Measurements from ENCODE around the gene C16orf96.

Gene C16orf96

DNA sequence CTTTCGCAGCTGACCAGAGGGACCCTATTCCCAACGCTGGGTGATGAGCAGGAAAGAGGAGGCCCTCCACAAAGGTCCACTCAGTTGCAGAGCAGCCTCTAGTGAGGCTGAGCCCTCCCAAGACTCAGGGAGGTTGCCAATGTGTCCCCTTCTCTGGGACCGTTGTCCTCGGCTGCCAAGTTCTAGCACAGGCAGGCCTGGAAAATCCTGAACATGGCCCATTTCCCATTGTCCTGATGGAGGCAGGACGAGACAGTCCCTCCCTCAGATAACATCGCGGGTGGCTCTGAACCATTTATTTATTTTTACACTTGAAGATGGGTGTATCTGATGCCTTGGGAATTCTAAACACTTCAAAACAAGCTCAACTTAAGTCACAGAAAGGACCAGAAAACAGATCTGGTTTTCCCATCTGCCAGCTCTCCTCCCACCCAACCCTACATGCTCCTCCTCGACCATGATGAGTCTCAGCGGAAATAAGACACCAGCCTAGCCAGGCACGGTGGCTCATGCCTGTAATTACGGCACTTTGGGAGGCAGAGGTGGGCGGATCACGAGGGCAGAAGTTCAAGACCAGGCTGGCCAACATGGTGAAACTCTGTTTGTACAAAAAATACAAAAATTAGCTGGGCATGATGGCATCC lies 30.4 kb upstream of the C16orf96 start:
- DNase-seq, result no peak

DNA sequence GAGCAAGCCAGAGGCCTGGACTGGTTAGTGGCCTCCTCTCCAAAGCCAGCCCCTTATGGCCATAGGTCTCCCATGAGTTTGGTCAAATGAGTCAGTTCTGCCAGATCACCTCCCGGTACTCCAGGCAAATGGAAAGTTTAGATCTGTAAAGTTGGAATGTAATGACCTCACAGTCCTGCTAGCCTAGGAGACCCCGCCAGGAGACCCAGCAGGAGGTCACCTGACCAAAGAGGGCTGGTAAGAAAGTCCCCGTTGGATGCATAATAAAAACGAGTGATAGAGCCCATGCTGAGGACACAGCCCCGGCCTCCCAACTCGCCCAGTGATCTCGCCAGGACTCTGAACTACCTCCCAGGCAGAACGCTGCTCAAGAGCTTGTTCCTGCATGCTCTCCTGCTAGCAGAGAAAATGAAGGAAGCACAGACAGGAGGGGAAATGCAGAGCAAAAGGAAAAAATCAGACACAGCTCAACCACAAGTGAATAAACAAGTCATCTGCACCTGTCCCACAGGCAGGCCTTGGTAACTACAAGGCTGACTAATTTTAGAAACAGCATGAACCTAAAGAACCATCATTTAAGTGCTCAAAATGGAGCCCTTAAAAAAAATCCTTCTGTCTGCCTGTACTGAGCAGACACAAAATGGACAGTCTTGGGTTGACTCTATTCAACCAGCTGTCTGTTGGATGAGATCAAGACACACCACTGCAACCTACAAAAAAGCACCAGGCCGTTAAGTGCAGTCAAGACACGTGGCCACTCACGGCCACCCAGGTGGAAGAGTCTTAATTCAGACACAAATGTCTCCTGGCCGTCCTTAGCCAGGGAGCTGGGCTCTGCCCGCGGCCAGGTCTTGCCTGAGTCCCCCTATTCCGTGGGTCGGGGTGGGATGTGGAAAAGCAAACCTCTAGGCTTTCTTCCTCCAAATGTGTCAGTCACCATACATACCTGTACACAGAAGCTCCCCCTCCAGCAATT lies 26.8 kb upstream of the C16orf96 start:
- no peak for DNase-seq

DNA sequence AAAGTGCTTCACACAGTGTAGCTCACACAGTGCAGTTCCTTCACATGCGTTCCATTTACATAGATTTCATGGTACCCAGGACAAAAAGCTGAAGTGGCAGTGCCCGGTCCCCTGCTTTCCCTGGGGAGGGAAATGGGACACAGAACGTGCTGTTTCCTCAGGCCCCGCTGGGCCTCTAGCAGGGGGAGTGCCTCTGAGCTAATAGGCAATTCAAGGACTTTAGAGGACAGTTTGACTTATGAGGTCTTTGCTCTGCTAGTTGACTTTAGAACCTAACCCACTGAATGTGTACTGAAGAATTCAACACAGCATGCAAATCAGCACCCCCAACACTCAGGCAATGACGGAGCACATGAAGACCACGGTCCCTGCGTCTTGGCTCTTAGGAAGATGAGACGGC lies 24.3 kb upstream of the C16orf96 start:
- no peak for DNase-seq

DNA sequence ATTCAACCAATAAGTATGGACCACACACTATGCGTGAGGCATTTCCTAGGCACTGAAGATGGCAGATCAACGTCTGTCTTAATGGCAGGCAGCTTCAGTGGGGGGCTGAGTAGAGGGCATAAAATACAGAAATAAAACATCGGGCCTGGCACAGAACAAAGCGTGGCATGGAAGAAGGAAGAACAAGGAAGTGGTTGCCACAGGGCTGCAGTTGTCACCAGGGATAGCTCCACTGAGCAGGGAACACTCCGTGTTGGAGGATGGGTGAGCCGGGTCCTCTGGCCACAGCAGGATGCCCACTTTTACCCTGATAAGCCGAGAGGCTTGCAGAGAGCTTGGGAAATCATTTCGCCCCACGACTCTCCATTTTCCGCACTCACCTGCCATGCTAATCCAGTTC lies 23.9 kb upstream of the C16orf96 start:
- no peak for DNase-seq

DNA sequence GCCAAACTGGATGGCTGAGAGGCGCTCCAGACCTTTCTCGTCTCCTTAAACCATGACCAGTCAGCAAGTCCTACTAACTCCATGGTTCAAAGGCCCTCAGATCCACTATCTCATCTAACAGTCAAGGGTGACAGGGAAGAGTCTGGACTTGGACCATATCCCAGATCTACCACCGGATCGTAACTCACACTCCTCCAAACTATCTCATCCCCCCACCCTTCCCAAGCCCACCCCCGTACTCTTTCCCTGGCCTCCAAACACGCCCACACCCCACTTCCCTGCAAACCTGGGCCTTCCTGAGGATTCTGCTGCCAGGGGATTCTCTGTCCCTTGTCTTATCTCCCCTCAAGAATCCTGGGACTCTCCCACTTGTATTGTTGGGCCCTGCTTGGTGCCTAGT lies 22.6 kb upstream of the C16orf96 start:
- no peak for DNase-seq

DNA sequence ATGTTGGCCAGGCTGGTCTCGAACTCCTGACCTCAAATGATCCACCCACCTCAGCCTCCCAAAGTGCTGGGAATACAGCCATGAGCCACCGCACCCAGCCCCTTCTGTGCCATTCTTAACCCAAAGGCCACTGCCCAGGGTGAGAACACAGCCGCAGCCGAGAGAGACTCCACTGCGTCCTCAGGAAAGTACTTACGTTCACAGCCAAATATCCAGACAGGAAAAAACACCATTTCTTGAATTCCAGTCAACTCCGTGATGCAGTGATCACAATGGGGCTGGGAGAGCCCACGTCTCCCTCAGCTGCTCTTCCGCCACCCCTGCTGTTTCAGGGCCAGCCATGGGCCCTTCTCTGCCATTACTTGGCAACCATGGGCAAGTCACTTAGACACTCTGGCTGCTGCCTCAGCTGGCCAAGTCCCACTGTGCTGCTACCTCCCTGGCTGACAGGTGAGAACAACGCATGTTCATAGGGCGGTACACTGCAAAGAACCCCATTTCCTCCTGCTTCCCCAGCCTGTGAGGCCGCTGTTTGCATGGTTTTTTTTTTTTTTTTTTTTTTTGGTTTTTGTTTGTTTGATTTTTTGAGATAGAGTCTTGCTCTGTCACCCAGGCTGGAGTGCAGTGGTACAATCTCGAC lies 21.9 kb upstream of the C16orf96 start:
- no peak for DNase-seq

DNA sequence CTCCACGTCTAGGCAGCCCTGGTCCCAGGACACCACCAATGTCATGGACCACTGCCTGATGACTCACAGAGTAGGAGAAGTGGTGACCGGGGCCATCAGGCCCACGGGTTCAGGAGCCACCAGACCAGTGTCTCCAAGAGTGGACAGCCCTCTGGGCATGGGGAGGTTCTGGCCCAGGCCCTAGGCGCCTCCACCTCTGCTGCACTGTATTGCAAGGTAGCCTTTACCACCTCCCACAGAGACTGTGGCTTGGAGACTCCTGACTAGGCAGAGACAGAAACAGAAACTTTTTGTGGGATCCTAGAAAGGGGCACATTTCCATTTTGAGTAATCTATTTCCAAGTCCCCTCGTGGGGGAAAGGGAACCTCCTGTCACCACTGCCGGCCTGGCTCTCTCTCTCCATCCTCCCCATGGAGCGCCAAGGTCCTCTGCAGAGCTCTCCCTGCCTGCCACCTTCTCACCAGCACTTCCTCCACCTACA lies 20.5 kb upstream of the C16orf96 start:
- peak in 1 of 2 donors; percentile 3 for DNase-seq

DNA sequence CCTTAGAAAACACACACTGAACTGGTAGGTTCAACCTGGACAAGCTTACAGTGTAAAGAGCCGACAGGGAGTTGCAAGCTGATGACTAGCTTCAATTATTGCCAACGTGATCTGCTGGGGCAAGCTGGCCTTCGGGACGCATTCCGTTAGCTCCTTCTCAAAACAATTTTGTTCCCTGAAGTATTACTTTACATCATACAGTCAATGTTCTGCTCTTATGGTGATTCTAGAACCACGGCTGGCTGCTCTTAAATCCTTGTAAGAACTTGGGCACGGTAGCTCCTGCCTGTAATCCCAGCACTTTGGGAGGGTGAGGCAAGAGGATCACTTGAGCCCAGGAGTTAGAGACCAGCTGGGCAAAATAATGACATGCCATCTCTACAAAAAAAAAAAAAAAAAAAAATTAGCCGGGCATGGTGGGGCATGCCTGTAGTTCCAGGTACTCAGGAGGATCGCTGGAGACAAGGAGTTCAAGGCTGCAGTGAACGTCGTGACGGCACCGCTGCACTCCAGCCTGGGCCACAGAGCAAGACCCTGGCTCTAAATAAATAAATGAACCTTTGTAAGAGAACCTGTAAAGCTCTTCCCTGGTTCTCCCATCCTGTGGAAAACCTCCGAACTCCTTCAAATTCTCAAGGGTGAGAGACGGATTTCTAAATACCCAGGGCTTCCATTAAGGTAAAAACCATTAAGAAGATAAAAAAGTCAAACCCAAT lies 19.6 kb upstream of the C16orf96 start:
- no peak for DNase-seq

DNA sequence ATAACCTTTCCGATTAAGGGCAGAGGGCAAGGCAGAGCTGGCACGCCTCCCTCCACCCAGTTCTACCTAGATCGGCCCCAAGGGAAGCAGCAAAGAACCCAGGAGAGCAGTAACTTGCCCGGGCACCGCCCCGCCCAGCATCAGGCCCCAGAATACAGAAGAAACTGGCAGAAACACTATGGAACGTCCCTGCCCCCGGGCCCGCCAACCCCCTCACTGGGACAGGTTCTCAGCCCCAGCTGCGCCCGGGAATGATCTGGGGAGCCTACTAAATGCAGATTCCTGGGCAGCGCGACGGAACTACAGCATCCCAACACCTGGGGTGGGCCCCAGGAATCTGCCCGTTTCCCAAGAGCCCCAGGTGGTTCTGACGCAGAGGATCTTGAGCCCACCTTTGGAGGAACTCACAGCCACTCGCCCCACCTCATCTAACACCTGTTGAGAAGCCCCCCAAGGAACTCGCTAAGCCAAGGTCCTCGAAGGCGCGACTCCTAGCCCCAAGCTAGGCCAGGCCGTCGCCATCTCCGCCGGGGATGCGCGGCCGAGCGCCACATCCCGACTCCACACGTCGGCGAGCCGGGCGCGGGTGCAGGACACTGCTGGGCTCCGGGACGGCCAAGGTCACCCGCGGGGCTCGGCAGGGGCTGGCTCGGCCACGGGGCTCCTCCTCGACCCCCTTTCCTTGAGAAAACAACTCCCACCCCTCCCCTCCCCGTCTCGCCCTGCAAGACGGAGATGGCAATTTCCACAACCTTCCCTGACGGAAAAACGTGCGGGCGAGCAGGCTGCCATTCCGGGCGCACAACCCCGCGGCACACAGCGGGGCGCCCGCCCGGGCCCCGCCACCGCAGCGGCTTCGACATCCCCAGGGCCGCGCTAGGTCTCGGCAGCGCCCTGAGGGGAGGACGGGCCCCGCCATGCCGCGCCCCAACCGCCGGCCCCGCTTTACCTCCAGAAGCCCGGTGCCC lies 18.5 kb upstream of the C16orf96 start:
- no peak for DNase-seq

DNA sequence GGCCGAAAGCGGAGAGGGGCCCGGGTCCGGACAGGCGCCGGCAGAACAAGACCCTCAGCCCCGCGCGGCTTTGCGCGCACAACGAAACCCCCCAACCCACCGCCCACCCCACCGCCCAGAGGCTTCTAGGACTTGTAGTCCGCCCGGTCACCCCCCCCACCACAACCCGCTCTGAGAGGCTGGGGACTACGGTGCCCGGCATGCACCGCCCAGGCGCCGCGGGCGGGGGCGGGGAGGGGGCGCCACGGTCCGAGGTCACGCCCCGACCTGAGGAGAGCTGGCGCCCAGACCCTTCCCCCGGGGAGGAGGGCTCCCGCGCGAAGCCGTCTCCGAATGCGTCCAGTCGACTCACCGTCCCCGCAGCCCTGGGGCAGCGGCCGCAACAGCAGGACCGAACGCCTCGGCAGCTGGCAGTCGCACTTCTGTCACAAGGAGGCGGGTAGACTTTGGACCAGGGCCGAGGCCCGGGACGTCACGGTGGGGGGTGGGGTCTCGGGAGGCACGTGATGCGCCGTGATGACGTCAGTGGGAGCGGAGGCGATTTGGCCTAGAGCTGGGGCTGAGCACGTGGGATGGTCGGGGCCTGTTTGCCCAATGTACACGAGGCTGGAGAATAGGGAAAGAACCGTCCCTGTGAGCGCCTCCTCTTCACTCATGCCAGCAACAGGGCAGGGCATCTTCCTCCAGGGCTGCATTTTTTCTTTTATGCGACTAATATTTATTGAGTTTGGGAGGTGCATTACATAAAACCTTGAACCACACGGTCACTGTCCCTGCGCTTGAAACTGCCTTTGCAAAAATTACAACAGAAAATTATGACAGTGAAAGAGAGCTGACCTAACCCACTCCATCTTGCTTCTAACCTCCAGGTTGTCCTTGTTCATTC lies 17.5 kb upstream of the C16orf96 start, which contains the start of gene CDIP1:
Gene CDIP1 (minus strand): TSS at position 424 of the 886 bp plus-strand sequence. CDS start 24,643 bp downstream, outside the sequence.
- DNase-seq, result peak; percentile 99 to 100

DNA sequence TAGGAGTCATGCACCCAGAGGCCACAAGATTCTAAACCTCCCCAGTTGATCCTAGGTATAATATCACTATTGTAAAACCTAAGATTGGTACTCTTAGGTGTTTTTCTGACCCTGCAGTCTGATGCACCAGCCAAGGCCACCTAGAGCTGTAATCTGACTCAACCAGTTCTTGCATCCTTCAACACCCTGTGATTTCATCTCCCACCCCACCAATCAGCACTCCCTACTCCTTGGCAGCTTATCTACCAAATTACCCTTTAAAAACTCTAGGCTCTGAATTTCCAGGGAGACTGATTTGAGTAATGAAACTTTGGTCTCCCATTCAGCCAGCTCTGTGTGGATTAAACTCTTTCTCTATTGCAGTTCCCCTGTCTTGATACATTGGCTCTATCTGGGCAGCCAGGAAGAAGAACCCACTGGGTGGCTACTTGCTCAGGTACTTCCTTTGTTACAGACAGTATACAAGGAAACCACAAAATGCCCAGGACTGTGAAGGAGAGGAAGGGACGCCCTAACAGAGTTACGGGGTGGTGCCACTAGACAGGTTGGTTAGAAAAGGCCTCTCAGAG lies 16.3 kb upstream of the C16orf96 start:
- DNase-seq, result no peak

DNA sequence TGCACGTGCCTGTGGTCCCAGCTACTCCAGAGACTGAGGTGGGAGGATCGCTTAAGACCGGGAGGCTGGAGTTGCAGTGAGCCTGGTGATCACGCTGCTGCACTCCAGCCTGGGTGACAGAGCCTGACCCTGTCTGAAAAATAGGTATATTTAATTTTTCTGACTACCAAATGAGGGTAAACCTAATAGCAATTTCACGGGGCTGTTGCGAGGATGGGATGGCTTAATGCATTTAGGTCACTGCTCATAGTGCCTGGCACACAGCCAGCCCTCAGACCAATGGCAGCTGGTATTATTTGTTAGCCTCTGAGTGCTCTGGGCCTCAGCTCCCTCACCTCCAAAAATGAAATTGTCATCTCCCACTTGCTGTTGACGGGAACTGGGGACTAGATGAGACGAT lies 11.7 kb upstream of the C16orf96 start:
- no peak for DNase-seq

DNA sequence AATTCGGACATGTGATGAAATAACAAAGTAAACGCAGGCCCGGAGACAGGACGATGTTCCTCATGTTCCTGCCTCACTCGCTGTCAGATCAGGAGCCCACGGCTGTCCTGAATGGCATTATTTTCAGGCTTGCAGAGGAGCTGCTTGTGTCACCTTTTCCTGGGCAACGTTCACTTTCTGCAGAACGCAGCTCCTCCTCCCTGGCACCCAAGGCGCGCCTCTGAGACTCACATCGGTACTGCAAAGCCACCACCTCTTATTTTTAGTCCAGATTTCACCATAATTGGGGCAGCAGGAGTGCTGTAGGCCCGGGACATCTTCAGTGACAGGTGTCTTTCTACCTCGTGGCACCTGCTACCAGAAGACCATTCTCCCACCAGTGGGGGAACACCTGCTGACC lies 8.0 kb upstream of the C16orf96 start:
- DNase-seq, result no peak

DNA sequence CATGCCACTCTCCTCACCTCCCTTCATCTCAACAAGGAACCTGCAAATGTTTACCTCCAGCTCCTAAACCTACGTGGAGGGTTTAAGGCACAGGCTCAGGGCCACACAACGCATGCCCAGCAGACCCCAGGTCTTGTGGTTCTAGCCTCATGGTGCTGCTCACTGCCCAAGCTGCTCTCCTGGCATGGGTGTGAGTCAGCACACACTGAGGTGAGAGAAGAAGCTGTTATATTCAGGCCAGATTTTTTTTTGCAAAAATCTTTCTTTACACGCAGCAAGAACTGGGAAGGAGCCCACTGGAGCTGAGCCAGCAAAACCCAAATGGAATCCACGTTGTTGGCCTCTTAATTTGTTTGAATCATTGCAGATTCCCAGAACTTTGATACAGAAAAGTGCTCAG lies 5.5 kb upstream of the C16orf96 start:
- no peak for DNase-seq

DNA sequence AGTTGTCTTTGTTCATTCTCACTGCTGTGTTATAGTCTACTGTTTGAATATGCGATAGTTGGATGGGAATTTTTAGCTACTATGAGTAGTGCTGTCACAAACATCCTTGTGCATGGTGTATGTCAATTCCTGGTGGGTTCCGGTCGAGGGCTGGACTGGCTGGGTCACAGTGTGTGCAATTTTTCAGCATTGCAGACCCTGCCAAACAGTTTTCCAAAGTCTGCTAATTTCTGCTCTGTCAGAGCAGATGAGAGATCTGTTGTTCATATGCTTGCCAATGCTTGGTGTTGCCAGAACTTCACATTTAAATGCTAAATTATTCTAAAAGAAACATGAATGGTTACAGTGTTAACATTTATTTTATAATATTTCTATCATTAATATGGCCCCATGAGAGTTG lies 3.6 kb upstream of the C16orf96 start:
- no peak for DNase-seq

DNA sequence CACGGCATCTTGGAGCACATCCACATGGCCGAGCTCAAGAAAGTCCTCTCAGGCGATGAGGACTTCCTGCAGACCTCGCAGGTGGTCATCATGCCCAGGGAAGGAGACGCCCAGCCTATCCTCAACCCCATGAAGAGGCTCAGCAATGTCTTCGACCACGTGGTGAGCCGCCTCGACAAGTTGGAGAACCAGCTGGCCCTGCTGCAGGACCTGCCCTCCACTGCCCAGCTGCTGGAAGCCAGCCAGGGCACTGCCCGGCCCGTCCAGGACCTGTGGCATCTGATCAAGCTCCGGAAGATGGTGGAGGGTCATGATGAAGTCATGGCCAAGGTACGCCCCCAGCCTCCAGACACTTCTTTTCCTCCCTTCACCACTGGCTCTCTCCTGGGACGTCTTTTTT lies 440 bp downstream of the C16orf96 start:
- DNase-seq, result no peak

DNA sequence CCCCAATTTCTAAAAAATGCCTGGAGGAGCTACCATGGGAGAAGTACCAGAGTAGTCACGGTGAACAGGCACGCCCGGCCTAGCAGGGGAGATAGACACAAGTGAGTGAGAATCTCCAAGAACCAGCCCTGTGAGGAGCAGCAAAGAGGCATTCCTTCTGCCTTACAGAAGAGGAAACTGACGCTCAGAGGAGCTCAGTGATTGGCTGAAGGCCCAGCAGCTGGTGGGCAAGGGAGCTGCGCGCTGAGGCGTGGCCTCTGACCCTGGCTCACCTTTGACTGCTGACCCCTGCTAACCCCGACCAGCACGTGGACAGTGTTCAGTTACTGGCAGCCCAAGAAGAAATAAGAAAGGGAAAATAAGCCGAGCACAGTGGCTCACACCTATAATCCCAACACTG lies 1.8 kb downstream of the C16orf96 start:
- DNase-seq, result no peak

DNA sequence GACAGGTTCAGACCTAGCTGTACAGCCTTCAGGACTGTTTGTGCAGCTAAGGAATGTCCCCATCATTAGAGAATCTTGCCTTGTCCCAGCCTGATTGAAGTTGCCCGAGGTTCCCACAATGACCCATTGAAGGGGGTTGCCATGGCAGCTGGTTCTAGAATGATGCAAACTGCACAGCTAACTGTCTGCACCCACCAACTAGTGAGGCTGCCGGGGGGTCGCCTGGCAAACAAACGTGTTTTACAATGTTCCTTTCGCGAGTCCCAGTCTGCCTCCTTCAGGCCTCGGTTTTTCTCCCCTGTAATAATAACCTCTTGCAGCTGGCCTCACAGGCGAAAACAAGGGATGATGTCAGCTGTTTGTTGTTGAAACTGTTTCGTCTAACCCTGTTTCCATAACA lies 5.5 kb downstream of the C16orf96 start:
- no peak for DNase-seq

DNA sequence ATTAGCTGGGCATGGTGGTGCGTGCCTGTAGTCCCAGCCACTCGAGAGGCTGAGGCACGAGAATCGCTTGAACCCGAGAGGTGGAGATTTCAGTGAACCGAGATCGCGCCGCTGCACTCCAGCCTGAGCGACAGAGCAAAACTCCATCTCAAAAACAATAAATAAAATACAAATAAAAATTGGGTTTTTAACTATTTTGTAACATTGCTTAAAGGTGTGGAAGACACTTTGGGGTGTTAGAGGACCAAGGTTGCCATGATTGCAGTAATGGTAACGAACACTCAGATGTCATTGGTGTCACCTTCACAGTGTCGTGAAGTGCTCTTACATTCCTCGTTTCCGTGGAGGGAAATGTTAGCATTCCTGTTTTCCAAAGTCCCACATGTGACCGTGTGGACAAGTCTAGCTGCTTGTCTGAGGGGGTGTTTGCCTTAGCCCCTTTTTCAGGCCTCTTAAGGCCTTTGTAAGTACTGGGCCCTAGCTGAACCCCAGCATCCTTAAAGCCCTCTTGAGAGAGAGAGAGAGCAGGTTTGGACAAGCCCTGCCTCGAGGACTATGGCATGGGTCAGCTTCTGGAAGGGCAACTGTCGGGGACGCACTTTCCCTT lies 8.6 kb downstream of the C16orf96 start:
- DNase-seq, result no peak

DNA sequence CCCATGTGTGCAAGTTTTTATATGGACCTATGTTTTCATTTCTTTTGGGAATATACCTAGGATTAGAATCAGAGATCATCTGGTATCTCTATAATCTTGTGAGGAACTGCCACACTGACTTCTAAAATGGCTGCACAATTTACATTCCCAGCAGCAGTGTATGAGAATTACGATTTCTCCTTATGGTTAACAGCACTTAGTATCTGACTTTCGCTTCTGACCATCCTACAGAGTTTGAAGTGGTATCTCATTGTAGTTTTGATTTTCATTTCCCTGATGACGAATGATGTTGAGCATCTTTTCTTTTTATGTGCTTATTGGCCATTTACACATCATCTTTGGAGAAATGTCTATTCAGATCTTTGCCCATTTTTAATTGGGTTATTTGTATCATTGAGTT lies 10.0 kb downstream of the C16orf96 start:
- no peak for DNase-seq

Measured in inflammatory macrophage treated with lipopolysaccharide for 1 hour (primary cell).